Activated naive CD4-positive, alpha-beta T cell treated with anti-CD3 and anti-CD28 coated beads, Interleukin-2, amount 10 ng/mL, durations not matched to agents 7 days and 5 days (primary cell): ENCODE data around the gene SETD9.
A peak's percentile ranks its signal among the peaks of the same experiment; 100 is the strongest.

Experiments used
- CTCF ChIA-PET: fragments of 350-600 bp; sonication (Branson Sonifier 250); formaldehyde crosslinking; loops from one replicate; lab custom pipeline; 2021; ENCODE audit warnings: antibody characterized with exemption; lab: Charles Lee
- DNase-seq: peaks from one replicate; pipeline ENCODE4 v3.0.0-alpha.2; 2020
- H3K27ac Mint-ChIP-seq: one replicate; pipeline ENCODE4 v1.8.0; 2021; ENCODE audit warnings: mild to moderate bottlenecking, moderate library complexity, mixed read lengths
- H3K27me3 Mint-ChIP-seq: one replicate; pipeline ENCODE4 v1.8.0; 2021; ENCODE audit warnings: mild to moderate bottlenecking, mixed read lengths
- H3K36me3 Mint-ChIP-seq: one replicate; pipeline ENCODE4 v1.8.0; 2021; ENCODE audit warnings: mixed read lengths
- H3K4me1 Mint-ChIP-seq: one replicate; pipeline ENCODE4 v1.8.0; 2021; ENCODE audit warnings: mixed read lengths
- H3K4me3 Mint-ChIP-seq: one replicate; pipeline ENCODE4 v1.8.0; 2021; ENCODE audit warnings: mild to moderate bottlenecking, moderate library complexity, mixed read lengths
- H3K9me3 Mint-ChIP-seq: one replicate; pipeline ENCODE4 v1.8.0; 2021; ENCODE audit warnings: mixed read lengths

SETD9 gene

DNA sequence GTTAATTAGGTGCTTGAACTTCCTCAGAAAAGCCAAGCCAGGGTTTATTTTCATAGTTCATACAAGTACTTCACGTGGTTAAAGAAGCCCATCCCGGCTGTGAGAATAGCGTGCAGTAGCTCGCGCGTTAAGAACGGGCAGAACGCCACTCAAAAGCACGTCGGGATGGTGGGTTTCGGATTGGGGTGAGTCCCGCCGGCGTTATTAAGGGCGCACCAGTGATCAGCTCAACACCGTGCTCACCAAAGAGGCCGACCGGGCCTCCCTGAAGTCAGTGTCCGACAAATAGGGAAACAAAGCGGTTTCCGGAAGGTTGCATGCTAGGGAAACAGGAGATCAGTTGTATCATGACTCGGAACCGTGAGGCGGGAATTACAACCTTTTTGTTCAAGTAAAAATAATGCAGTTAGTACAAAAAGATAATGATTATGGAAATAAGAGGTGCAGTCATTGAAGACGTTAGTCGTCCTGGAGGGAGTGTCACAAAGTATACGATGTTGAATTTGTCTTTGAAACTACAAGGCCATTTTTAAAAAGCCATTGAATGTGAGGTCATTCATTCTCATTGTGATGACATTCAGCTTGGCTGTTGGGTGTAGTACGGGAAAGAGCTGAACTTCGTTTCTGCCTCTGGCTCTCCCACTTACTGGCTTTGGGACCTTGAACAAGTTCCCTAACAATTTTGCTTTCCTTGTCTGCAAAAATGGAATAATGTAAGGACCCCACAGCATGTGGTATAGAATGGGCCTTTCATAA is 992 bp downstream of the SETD9 start:
- H3K36me3 Mint-ChIP-seq = no peaks in the 10 kb centered on the region
- peak overlapping the region; percentile 88 for H3K27ac Mint-ChIP-seq
- H3K27me3 Mint-ChIP-seq = peaks cover 21% of the 10 kb centered on the region
- DNase-seq = no peak
- H3K9me3 Mint-ChIP-seq = no peaks in the 10 kb centered on the region
- H3K4me3 Mint-ChIP-seq = peak overlapping the region; percentile 75
- CTCF ChIA-PET = interaction anchor here (0.8 to 5.2 kb wide), 7 partner anchors 10 to 388 kb away, joined by 3 to 24 read pairs (median 3); no protein-coding TSS in a partner anchor
- H3K4me1 Mint-ChIP-seq = peaks cover 24% of the 10 kb centered on the region

DNA sequence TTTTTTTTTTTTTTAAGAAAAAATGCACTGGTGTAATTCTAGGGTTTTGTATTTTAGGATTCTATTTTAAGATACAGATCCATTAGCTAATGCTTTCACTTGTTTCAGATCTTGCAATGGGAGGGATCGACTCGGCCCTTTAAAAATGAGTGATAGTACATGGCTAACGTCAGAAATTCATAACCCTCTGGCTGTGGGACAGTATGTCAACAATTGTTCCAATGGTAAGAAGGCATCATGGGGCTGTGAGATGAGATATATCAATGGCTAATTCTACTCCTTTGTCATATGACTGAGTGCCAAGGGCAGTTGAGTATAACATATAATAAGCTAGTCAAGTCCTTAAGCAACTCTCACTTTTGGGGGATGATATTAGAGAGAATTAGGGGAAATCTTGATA is 4.4 kb downstream of the SETD9 start:
- Mint-ChIP-seq H3K27me3 (peaks cover 5% of the 10 kb centered on the region), H3K27ac (no peak overlapping the region), H3K36me3 (peaks cover 3% of the 10 kb centered on the region), H3K9me3 (no peaks in the 10 kb centered on the region), H3K4me3 (no peak overlapping the region), H3K4me1 (peaks cover 19% of the 10 kb centered on the region)
- DNase-seq = no peak
- CTCF ChIA-PET = no interaction called here

DNA sequence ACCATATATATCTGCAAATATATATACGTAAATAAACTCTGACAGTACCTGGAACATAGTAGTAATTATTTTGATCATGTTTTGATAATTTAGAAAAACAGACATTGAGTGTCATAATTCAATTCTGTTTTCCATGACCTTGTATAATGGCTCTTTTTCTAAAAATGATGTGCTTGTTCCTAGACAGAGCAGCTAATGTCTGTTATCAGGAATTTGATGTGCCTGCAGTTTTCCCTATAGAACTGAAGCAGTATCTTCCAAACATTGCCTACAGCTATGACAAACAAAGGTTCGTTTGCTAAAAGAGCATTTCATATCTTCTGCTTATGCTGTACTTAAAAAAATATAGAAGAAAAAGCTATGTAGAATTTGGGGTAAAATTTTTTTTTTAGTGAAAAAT is 5.3 kb downstream of the SETD9 start:
- no peak overlapping the region for H3K4me3 Mint-ChIP-seq
- DNase-seq = no peak
- CTCF ChIA-PET = interaction anchor here (1.5 kb wide), 1 partner anchor 224 kb away, joined by 4 read pairs; no protein-coding TSS in a partner anchor
- no peaks in the 10 kb centered on the region for H3K27me3 Mint-ChIP-seq
- peaks cover 3% of the 10 kb centered on the region for H3K36me3 Mint-ChIP-seq
- H3K4me1 Mint-ChIP-seq = peaks cover 15% of the 10 kb centered on the region
- no peaks in the 10 kb centered on the region for H3K9me3 Mint-ChIP-seq
- H3K27ac Mint-ChIP-seq = no peak overlapping the region

DNA sequence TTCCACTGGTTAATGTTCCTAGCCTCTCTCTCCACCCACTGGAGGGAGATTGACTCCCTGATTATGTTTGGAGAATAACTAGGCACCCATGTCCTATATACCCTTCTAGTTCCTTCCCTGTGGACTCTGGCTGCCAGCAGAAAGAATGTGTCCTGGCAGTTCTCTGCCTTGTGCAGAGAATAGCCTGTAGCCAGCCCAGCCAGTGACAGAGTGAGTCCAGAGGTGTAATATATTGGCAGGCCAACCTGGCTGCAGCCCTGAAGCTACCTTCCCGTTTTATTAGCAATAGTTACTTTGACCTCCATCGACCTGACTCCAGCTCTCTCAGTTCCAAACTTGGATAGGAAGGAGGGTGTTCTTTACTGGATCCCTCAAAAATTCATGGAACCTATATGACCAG is 8.1 kb downstream of the SETD9 start:
- Mint-ChIP-seq H3K4me3 (no peak overlapping the region), H3K27ac (no peak overlapping the region), H3K4me1 (peaks cover 2% of the 10 kb centered on the region), H3K9me3 (no peaks in the 10 kb centered on the region), H3K27me3 (no peaks in the 10 kb centered on the region), H3K36me3 (peaks cover 12% of the 10 kb centered on the region)
- CTCF ChIA-PET = interaction anchor here (0.6 to 0.9 kb wide), 2 partner anchors 11 to 15 kb away, joined by 3 to 4 read pairs; no protein-coding TSS in a partner anchor
- no peak for DNase-seq

DNA sequence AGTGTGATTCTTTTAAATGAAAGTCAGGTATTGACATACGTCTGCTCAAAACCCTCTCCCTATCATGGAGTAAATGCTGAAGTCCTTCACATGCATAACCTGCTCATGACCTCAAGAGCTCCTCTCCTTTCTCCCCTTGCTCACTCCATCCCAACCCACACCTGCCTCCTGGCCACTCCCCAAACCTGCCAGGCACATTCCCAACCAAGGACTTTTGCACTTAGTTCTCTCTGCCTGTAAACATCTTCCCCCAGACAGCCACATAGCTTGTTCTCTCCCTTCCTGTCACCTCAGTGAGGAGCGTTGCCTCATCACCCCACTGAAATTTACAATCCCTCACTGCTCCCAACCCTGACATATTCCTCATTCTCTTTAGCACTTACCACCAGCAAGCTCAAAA is 8.7 kb downstream of the SETD9 start:
- CTCF ChIA-PET = interaction anchor here (0.6 kb wide), 3 partner anchors 10 to 481 kb away, joined by 3 read pairs; no protein-coding TSS in a partner anchor
- Mint-ChIP-seq H3K4me1 (peaks cover 2% of the 10 kb centered on the region), H3K9me3 (no peaks in the 10 kb centered on the region), H3K27ac (no peak overlapping the region), H3K4me3 (no peak overlapping the region), H3K27me3 (no peaks in the 10 kb centered on the region), H3K36me3 (peaks cover 17% of the 10 kb centered on the region)
- no peak for DNase-seq

DNA sequence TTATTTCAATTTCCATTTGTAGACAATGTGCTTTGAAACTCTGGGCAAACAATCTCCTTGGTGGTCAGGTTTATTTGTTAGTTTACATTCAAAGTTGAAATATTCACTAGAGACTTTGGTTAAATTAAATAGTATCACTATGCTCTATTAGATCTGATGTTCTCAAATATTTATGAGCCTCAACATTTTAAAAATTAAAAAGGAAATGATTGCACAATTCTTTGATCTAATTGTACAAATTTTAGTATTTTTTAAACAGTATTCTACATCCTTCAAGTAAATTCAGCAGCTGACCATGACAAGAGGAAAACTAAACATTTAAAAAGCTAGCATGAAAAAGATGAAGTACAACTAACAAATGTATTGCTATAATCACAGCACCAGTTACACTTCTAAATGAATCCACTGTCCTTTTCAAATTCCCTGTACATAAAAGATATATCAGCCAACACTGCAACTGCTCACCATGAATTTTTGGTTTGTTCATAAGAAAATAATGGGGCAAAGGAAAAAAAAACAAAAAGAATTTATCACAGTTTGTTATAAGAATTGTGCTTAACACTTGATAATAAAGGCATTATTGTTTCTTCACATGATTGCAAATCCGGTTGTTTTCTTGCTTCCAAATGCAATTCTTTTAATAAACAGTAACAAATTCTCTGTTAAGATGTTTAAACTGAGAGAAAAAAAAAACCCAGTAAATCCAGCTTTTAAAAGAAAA is 10.7 kb downstream of the SETD9 start:
- Mint-ChIP-seq H3K27me3 (no peaks in the 10 kb centered on the region), H3K4me1 (peaks cover 2% of the 10 kb centered on the region), H3K9me3 (no peaks in the 10 kb centered on the region), H3K4me3 (no peak overlapping the region), H3K27ac (no peak overlapping the region), H3K36me3 (peaks cover 32% of the 10 kb centered on the region)
- CTCF ChIA-PET = interaction anchor here (1.2 to 1.7 kb wide), 3 partner anchors 20 to 656 kb away, joined by 3 to 7 read pairs (median 4); no protein-coding TSS in a partner anchor
- DNase-seq = no peak

DNA sequence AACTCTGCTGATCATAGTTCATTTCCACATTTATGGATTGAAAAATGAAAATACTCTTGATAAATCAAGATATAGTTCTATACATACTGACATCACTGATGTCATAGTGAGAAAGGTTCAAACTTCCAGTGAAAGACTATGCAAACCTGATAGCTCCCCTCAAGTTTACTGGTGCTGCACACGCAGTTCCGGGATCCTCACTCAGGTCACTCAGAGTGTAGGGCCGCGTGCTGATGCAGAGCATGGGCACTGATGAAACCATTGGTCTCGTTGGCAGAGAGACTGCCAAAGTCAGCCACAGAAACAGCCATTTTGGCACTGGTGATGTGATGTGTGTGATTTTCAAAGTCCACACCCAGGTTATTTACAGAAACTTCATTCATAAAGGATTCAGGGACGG is 13.5 kb downstream of the SETD9 start:
- Mint-ChIP-seq H3K4me3 (no peak overlapping the region), H3K27me3 (no peaks in the 10 kb centered on the region), H3K36me3 (peaks cover 45% of the 10 kb centered on the region), H3K4me1 (peaks cover 2% of the 10 kb centered on the region), H3K27ac (no peak overlapping the region), H3K9me3 (no peaks in the 10 kb centered on the region)
- no peak for DNase-seq
- CTCF ChIA-PET = no interaction called here

DNA sequence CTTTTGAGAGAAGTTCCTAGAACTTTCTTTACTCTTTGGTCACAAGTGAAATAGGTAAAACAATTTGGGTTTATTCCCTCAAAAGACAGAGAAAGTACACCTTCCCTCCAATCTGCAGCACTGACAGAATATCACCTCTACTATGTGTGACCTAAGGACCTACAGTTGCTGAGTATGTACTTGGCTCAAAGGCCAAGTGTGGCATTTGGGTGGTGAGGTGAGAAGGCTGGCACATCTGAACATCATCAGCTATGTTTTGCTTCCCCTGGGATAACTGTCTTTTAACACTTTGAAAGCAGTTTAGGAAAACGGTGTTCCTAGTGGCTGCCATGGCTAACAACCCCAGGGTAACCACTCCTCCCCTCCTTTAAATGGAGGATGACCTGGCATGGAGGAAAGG is 24.9 kb downstream of the SETD9 start:
- Mint-ChIP-seq H3K27ac (no peak overlapping the region), H3K4me1 (no peaks in the 10 kb centered on the region), H3K9me3 (no peaks in the 10 kb centered on the region), H3K4me3 (no peak overlapping the region), H3K36me3 (peaks cover 54% of the 10 kb centered on the region), H3K27me3 (no peaks in the 10 kb centered on the region)
- CTCF ChIA-PET = interaction anchor here (1.0 kb wide), 1 partner anchor 204 kb away, joined by 3 read pairs; no protein-coding TSS in a partner anchor
- DNase-seq = no peak

DNA sequence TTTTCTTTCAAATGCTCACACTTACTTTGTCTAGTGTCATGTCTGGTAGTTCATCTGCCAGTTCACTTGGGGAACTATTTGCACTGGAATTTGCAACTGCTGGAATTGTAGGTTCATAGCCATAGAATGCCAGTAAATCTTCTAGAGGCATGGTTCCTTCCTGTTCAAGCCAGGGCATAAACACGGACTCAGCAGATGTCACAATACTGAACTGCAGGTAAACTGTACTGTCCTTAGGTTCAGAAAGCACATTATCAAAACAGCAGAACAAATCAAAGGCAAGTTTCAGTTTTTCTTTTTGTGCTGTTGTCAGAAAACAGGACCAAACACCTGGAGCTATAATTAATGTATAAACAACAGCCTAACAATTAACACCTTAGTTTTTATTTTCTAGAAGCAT is 29.5 kb downstream of the SETD9 start:
- CTCF ChIA-PET = no interaction called here
- H3K4me1 Mint-ChIP-seq = no peaks in the 10 kb centered on the region
- H3K9me3 Mint-ChIP-seq = no peaks in the 10 kb centered on the region
- peaks cover 64% of the 10 kb centered on the region for H3K36me3 Mint-ChIP-seq
- no peak for DNase-seq
- H3K27ac Mint-ChIP-seq = no peak overlapping the region
- no peaks in the 10 kb centered on the region for H3K27me3 Mint-ChIP-seq
- H3K4me3 Mint-ChIP-seq = no peak overlapping the region

DNA sequence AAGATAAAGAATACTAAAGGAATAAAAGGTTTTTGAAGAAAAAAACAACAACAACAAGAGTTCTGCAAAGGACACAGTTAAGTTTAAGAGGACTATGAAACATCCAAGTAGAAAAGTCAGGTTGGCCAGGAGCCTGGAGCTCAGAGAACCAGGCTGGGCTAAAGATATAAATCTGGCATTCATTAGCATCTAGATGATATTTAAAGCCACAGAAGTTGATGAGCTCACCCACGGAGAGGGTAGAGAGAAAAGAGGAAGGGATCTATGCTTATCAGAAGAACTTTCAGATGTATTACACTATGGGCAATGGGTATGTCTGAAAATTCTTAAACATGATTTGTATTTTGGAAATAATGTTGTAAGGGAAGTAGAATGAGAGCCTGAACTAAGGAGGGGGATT is 32.6 kb downstream of the SETD9 start:
- Mint-ChIP-seq H3K36me3 (peaks cover 54% of the 10 kb centered on the region), H3K9me3 (no peaks in the 10 kb centered on the region), H3K4me1 (no peaks in the 10 kb centered on the region), H3K27ac (no peak overlapping the region), H3K27me3 (no peaks in the 10 kb centered on the region), H3K4me3 (no peak overlapping the region)
- CTCF ChIA-PET = no interaction called here
- DNase-seq = no peak

DNA sequence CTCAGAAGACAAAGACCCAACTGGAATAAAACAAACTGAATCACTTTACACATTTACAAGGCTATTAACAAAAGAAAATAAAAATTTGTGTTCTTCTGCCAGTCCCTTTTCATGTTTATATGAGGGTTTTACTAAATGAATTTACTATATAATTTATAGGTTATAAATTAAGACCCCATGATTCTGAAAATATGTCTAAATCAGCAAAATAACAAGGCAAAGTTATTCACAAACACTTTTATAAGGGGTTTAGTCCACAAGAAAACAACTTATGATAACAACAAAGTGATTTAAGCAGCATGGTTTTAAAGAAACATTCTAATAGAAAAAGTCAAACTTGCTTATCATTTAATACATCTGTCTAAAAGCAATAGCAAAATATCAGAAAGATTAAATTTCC is 37.7 kb downstream of the SETD9 start:
- Mint-ChIP-seq H3K27ac (no peak overlapping the region), H3K36me3 (peaks cover 25% of the 10 kb centered on the region), H3K27me3 (no peaks in the 10 kb centered on the region), H3K9me3 (no peaks in the 10 kb centered on the region), H3K4me3 (no peak overlapping the region), H3K4me1 (peaks cover 16% of the 10 kb centered on the region)
- CTCF ChIA-PET = no interaction called here
- DNase-seq = no peak

DNA sequence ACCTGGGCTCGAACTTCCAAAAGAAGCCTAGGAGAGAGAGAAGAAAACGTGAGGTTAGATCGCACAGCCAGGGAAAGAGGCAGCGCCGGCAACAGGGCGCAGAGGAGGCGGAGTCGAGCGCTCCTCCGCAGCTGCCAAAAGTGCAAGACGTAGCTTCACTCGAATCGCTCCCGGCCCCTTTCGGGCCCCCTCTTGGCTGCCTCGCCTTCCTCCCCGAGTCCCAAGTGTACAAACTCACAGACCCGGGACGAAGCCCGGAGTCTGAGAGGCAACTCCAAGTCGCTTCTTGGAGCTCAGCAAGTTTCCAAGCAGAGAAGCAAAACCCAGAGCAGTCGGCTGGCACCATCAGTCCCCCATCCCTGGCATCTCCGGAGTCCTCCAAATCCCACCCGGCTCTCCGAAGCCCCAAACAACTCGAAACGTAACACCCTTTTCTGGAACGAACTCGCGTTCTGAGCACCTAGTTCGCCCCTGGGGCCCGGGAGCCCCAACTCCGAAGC is 41.3 kb downstream of the SETD9 start:
- H3K27me3 Mint-ChIP-seq = peaks cover 21% of the 10 kb centered on the region
- H3K4me1 Mint-ChIP-seq = peaks cover 23% of the 10 kb centered on the region
- no peaks in the 10 kb centered on the region for H3K9me3 Mint-ChIP-seq
- H3K36me3 Mint-ChIP-seq = peaks cover 5% of the 10 kb centered on the region
- CTCF ChIA-PET = interaction anchor here (2.1 kb wide), 1 partner anchor 188 kb away, joined by 4 read pairs; no protein-coding TSS in a partner anchor
- H3K4me3 Mint-ChIP-seq = peak overlapping the region; percentile 92
- DNase-seq = peak; percentile 64
- peak overlapping the region; percentile 85 for H3K27ac Mint-ChIP-seq

DNA sequence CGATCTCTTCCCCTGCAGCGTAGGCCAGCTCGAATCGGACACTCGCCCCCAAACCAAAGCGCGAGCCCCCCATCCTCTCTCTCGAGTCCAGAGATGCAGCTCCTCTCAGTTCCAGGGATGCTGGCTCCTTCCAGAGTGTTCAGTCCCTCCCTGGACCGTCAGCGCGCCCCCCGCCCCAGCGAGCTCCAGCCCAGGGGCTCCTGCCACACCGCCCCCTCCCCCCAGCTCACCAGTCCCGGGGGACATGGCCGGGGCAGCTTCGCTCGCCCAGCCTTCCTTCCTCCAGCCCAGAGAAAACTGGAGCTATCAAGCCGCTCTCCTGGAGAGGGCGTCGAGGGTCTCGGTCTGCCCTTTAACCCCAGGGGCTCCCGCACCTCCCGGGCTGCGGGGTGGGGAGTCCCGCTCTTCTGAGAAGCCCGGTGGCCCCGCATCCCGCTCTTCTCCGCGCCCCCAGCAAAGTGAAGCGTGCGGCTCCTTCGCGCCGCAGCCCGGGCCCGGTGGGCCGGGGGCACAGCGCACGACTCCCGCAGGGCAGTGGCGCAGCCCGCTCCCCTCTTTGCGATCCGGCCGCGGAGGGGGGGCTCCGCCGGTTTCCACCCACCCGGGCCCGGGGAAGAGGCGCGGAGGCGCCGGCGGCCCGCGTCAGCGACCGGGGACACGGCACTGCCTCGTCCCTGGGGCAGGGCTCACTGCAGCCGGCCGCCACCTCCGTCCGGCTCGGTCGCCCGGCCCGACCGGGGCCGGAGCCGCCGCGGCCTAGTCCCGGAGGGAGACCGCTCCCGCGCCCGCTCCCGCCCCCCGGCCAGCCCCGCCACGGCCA is 41.9 kb downstream of the SETD9 start:
- H3K4me3 Mint-ChIP-seq = peak overlapping the region; percentile 92
- DNase-seq = peak; percentile 48
- CTCF ChIA-PET = interaction anchor here (2.1 kb wide), 1 partner anchor 187 kb away, joined by 4 read pairs; no protein-coding TSS in a partner anchor
- H3K9me3 Mint-ChIP-seq = no peaks in the 10 kb centered on the region
- peaks cover 1% of the 10 kb centered on the region for H3K36me3 Mint-ChIP-seq
- H3K4me1 Mint-ChIP-seq = peaks cover 23% of the 10 kb centered on the region
- H3K27me3 Mint-ChIP-seq = peaks cover 23% of the 10 kb centered on the region
- H3K27ac Mint-ChIP-seq = peak overlapping the region; percentile 85
